CD14-positive monocyte (primary cell): ENCODE data around the gene MYO1D. TPM values are rescaled to one million over a fixed set of nuclear protein-coding genes. Genes with fewer than 3 reads are reported as not detected.

Experiments used
- DNase-seq, 3 donors: peaks; one replicate each; pipeline ENCODE4 v3.0.0-alpha.2; 2011 to 2022
- H2AFZ ChIP-seq: 2 replicates; pipeline ENCODE4 v1.6.0; 2012; ENCODE audit warnings: mild to moderate bottlenecking, low read depth, low read length, inconsistent platforms; ENCODE audit not compliant: insufficient read depth, poor library complexity, severe bottlenecking
- H3K27ac ChIP-seq, 2 donors: 1 replicate in 1 of 2; 2 replicates in 1 of 2; pipeline ENCODE4 v1.5.1; 2012 to 2013; ENCODE audit warnings: low read length in 2 of 2, control low read depth in 1 of 2, inconsistent platforms in 1 of 2, low read depth in 1 of 2, mild to moderate bottlenecking in 1 of 2
- H3K27me3 ChIP-seq, 2 donors: one replicate each; pipeline versions ENCODE4 v1.6.0 to v1.6.1; 2011 to 2013; ENCODE audit warnings: low read length in 2 of 2; ENCODE audit not compliant: control insufficient read depth in 2 of 2, insufficient read depth in 2 of 2
- H3K36me3 ChIP-seq, 2 donors: replicated peaks in 1 of 2; 1 replicate in 1 of 2; 2 replicates in 1 of 2; pipeline versions ENCODE4 v1.5.1 to v1.6.1; 2012 to 2013; ENCODE audit warnings: low read length in 2 of 2, control low read depth in 1 of 2, inconsistent platforms in 1 of 2, mild to moderate bottlenecking in 1 of 2; ENCODE audit not compliant: insufficient read depth in 2 of 2, control insufficient read depth in 1 of 2
- H3K4me1 ChIP-seq, 2 donors: 1 replicate in 1 of 2; 2 replicates in 1 of 2; pipeline versions ENCODE4 v1.5.1 to v1.6.1; 2012 to 2013; ENCODE audit warnings: low read length in 2 of 2, control low read depth in 1 of 2, inconsistent platforms in 1 of 2, mild to moderate bottlenecking in 1 of 2, moderate library complexity in 1 of 2; ENCODE audit not compliant: insufficient read depth in 2 of 2, control insufficient read depth in 1 of 2
- H3K4me2 ChIP-seq: replicated peaks from 2 replicates; pipeline ENCODE3; 2012; ENCODE audit warnings: low read length, moderate library complexity, mild to moderate bottlenecking; ENCODE audit not compliant: poor library complexity, severe bottlenecking; ENCODE audit errors: extremely low read depth
- H3K4me3 ChIP-seq, 3 experiments: fragments of 200-600 bp in 1 of 3; sonication (generic) in 1 of 3; replicated peaks in 1 of 3; 1 replicate in 2 of 3; 2 replicates in 1 of 3; pipeline ENCODE4 v1.5.1; 2011 to 2013; ENCODE audit warnings: low read length in 3 of 3, mild to moderate bottlenecking in 3 of 3, control low read depth in 2 of 3, low read depth in 2 of 3, inconsistent platforms in 1 of 3, moderate library complexity in 1 of 3
- H3K79me2 ChIP-seq: 2 replicates; pipeline ENCODE4 v1.6.0; 2012; ENCODE audit warnings: mild to moderate bottlenecking, control low read depth, inconsistent platforms, low read length, moderate library complexity; ENCODE audit not compliant: insufficient read depth
- H3K9ac ChIP-seq: 2 replicates; pipeline ENCODE4 v1.6.0; 2017; ENCODE audit warnings: low read length, mild to moderate bottlenecking; ENCODE audit not compliant: insufficient read depth, poor library complexity, severe bottlenecking
- H3K9me3 ChIP-seq, 2 donors: replicated peaks in 1 of 2; 1 replicate in 1 of 2; 2 replicates in 1 of 2; pipeline versions ENCODE4 v1.5.1 to v1.6.1; 2012 to 2013; ENCODE audit warnings: low read length in 2 of 2, control low read depth in 1 of 2; ENCODE audit not compliant: control insufficient read depth in 1 of 2, insufficient read depth in 1 of 2
- H4K20me1 ChIP-seq: 2 replicates; pipeline ENCODE4 v1.6.0; 2012; ENCODE audit warnings: mild to moderate bottlenecking, low read length, control low read depth, moderate library complexity; ENCODE audit not compliant: insufficient read depth
- H3K27ac Mint-ChIP-seq, 7 donors: one replicate each; pipeline ENCODE4 v1.8.0; 2020; ENCODE audit warnings: mild to moderate bottlenecking in 7 of 7, mixed read lengths in 7 of 7, moderate library complexity in 6 of 7, inconsistent platforms in 2 of 7
- H3K27me3 Mint-ChIP-seq, 3 donors: one replicate each; pipeline ENCODE4 v1.8.0; 2021 to 2022; ENCODE audit warnings: low read depth in 3 of 3, mild to moderate bottlenecking in 3 of 3, mixed read lengths in 3 of 3, moderate library complexity in 3 of 3, inconsistent platforms in 1 of 3
- H3K36me3 Mint-ChIP-seq, 2 donors: one replicate each; pipeline ENCODE4 v1.8.0; 2020; ENCODE audit warnings: mixed read lengths in 2 of 2, inconsistent platforms in 1 of 2, mild to moderate bottlenecking in 1 of 2
- H3K4me1 Mint-ChIP-seq: one replicate; pipeline ENCODE4 v1.8.0; 2020; ENCODE audit warnings: mild to moderate bottlenecking, mixed read lengths
- H3K4me3 Mint-ChIP-seq, 2 donors: one replicate each; pipeline ENCODE4 v1.8.0; 2020; ENCODE audit warnings: mild to moderate bottlenecking in 2 of 2, mixed read lengths in 2 of 2, moderate library complexity in 1 of 2
- H3K9me3 Mint-ChIP-seq, 7 donors: one replicate each; pipeline ENCODE4 v1.8.0; 2020 to 2022; ENCODE audit warnings: mixed read lengths in 7 of 7, mild to moderate bottlenecking in 6 of 7, moderate library complexity in 6 of 7, inconsistent platforms in 2 of 7
- WGBS: methylation state at CpG from one replicate; pipeline ENCODE4 v1.1.5; 2013; ENCODE audit warnings: missing lambda C conversion rate; ENCODE audit not compliant: insufficient coverage; 5-methylcytosine and 5-hydroxymethylcytosine counted together
- intact Hi-C, 2 donors: fragments of 100-400 bp; cut with micrococcal nuclease; formaldehyde crosslinking; loops; one replicate each; pipeline versions ENCODE4 v1.15.0 to v1.15.1; 2023
- polyA plus RNA-seq, 3 donors: library from polyadenylated mRNA; depleted of rRNA in 1 of 3; unstranded in 2 of 3; stranded (reverse) in 1 of 3; fragments of 300-500 nt in 2 of 3; fragments of >200 nt in 1 of 3; fragmentation: Illumina TruSeq in 2 of 3; gene quantifications; 1 replicate in 2 of 3; 2 replicates in 1 of 3; pipeline ENCODE4 v1.2.3, GENCODE V29; 2012 to 2021
- TF ChIP-seq, protein P1 (sequence below): fragments of 200-600 bp; IDR thresholded peaks from one replicate; pipeline ENCODE4 v1.8.0; 2022; ENCODE audit warnings: antibody characterized with exemption, mild to moderate bottlenecking

MYO1D gene
- polyA plus RNA-seq, 3 donors, result 0.22 to 0.39 (median 0.26) TPM

DNA sequence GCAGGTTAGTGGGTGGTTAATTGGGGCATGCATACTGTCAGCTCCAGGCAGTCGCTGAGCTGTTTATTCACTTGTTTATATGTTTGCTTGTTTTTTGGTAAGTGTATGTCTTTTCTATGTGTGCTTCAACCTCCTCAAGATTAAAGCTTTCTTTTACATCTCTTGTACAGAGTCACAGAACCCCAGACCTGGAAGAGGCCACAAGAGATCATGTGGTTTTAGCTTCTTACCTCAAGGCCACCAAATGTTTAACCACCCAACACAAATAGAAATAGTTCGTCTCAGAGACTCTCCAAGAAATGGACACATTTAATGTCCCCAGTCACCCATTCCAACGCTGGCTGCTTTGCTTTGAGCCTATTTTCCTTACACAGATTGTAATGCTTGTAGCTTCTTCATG lies 39.2 kb upstream of the MYO1D start:
- intact Hi-C loops, result no loop called here
- Mint-ChIP-seq H3K9me3 (no peaks in the 10 kb centered on the region), H3K4me3 (no peak overlapping the region), H3K36me3 (no peaks in the 10 kb centered on the region), H3K27me3 (peaks cover 5 to 8% (median 7%) of the 10 kb centered on the region in 3 donors), H3K27ac (no peak overlapping the region), H3K4me1 (no peaks in the 10 kb centered on the region)
- 80% methylated on average over 1 of the region's 3 CpGs for WGBS
- Histone ChIP-seq H3K36me3 (no peaks in the 10 kb centered on the region), H3K4me3 (no peak overlapping the region), H2AFZ (no peak overlapping the region), H3K9me3 (no peaks in the 10 kb centered on the region), H3K9ac (no peak overlapping the region), H3K4me1 (no peaks in the 10 kb centered on the region), H3K4me2 (no peak overlapping the region), H3K27me3 (peaks cover 0 to 2% of the 10 kb centered on the region in 2 donors), H4K20me1 (no peaks in the 10 kb centered on the region), H3K79me2 (no peaks in the 10 kb centered on the region), H3K27ac (no peak overlapping the region)
- DNase-seq, result no peak
- TF ChIP-seq, protein P1, sequence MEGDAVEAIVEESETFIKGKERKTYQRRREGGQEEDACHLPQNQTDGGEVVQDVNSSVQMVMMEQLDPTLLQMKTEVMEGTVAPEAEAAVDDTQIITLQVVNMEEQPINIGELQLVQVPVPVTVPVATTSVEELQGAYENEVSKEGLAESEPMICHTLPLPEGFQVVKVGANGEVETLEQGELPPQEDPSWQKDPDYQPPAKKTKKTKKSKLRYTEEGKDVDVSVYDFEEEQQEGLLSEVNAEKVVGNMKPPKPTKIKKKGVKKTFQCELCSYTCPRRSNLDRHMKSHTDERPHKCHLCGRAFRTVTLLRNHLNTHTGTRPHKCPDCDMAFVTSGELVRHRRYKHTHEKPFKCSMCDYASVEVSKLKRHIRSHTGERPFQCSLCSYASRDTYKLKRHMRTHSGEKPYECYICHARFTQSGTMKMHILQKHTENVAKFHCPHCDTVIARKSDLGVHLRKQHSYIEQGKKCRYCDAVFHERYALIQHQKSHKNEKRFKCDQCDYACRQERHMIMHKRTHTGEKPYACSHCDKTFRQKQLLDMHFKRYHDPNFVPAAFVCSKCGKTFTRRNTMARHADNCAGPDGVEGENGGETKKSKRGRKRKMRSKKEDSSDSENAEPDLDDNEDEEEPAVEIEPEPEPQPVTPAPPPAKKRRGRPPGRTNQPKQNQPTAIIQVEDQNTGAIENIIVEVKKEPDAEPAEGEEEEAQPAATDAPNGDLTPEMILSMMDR, result no peak

DNA sequence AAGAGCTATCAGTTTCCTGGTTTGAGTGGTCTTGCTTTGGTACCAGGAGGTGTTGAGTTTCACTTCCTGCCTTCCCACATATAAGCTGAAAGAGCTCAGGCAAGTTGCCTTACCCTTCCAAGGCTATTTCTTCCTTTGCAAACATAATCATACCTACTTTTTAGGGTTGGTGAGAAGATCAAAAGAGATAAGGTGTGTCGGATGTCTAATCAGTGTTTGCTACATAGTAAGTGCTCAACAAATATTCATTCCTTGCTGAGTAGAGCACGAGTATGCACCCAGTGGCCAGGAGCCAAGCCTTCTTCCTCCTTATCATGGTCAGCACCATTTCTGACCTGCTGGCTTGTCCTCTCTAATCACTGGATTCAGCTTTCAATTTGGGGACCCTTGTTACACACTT lies 38.3 kb upstream of the MYO1D start:
- Histone ChIP-seq H3K9ac (no peak overlapping the region), H3K27me3 (peaks cover 0 to 2% of the 10 kb centered on the region in 2 donors), H3K4me1 (no peaks in the 10 kb centered on the region), H2AFZ (no peak overlapping the region), H4K20me1 (no peaks in the 10 kb centered on the region), H3K79me2 (no peaks in the 10 kb centered on the region), H3K4me3 (no peak overlapping the region), H3K27ac (no peak overlapping the region), H3K4me2 (no peak overlapping the region), H3K36me3 (no peaks in the 10 kb centered on the region), H3K9me3 (no peaks in the 10 kb centered on the region)
- Mint-ChIP-seq H3K27me3 (peaks cover 4 to 5% (median 5%) of the 10 kb centered on the region in 3 donors), H3K36me3 (no peaks in the 10 kb centered on the region), H3K9me3 (no peaks in the 10 kb centered on the region), H3K4me1 (no peaks in the 10 kb centered on the region), H3K27ac (no peak overlapping the region), H3K4me3 (no peak overlapping the region)
- intact Hi-C loops, result no loop called here
- TF ChIP-seq, protein P1, result no peak
- no peak for DNase-seq
- 67% methylated on average over 1 of the region's 2 CpGs for WGBS
